ENCODE data around the gene PTPRD. TPM values are rescaled to one million over a fixed set of nuclear protein-coding genes. Genes with fewer than 3 reads are reported as not detected.

The PTPRD gene
- total RNA-seq, 1 donor from 2014 or later = 139 TPM

DNA sequence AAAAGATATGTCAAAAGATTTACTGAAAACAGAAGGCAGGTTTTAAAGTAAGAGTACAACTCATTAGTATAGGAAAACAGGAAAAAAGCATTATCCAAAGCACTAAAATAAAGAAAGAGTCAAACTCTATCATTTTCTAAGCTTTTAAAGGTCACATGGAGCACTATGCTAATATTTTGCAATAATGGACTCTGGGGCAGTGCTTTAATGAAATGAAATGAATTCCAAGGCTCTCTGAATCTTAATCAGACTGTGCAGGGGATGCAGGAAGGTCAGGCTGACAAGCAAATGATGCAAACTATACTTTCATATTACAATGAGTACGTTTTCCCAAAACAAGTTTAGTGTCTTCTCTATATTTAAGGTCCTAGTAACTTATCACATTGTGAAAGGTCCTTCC lies 1831.3 kb downstream of the PTPRD start:
- peaks cover 56% of the 10 kb centered on the region for H3K4me1 Mint-ChIP-seq
- H3K36me3 Mint-ChIP-seq (ENCODE audit: low read depth) = no peaks in the 10 kb centered on the region
- no peaks in the 10 kb centered on the region for H3K9me3 Mint-ChIP-seq
- TF ChIP-seq, protein P1, sequence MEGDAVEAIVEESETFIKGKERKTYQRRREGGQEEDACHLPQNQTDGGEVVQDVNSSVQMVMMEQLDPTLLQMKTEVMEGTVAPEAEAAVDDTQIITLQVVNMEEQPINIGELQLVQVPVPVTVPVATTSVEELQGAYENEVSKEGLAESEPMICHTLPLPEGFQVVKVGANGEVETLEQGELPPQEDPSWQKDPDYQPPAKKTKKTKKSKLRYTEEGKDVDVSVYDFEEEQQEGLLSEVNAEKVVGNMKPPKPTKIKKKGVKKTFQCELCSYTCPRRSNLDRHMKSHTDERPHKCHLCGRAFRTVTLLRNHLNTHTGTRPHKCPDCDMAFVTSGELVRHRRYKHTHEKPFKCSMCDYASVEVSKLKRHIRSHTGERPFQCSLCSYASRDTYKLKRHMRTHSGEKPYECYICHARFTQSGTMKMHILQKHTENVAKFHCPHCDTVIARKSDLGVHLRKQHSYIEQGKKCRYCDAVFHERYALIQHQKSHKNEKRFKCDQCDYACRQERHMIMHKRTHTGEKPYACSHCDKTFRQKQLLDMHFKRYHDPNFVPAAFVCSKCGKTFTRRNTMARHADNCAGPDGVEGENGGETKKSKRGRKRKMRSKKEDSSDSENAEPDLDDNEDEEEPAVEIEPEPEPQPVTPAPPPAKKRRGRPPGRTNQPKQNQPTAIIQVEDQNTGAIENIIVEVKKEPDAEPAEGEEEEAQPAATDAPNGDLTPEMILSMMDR (conservative IDR thresholded peaks at IDR 0.05) = no peak
- H3K27me3 Mint-ChIP-seq (ENCODE audit: low read depth) = no peaks in the 10 kb centered on the region
- H3K27ac Mint-ChIP-seq (ENCODE audit: unreplicated experiment) = no peak overlapping the region
- no peak for DNase-seq (ENCODE audit: low read depth, low spot score)
- no peak overlapping the region for H3K4me3 Mint-ChIP-seq

DNA sequence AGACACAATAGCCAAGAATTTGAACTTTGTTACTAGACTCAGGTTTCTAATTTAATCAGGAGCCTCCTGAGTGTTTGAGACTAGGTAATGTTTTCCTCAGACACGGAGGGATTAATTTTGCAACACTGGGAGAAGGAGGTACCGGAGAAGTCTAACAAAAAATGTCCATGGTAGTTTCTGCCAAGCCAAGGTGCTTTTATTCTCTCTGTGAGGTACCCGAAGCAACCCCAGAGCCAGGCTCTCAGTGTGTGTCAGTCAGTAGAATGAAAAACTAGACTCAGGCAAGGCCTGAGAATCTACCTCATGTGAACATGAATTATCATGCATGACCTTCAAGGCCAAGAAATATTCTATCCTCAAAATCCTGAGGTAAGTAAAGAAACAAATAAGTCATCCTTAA lies 1832.4 kb downstream of the PTPRD start:
- no peak overlapping the region for H3K4me3 Mint-ChIP-seq
- no peaks in the 10 kb centered on the region for H3K9me3 Mint-ChIP-seq
- H3K36me3 Mint-ChIP-seq (ENCODE audit: low read depth) = no peaks in the 10 kb centered on the region
- H3K27ac Mint-ChIP-seq (ENCODE audit: unreplicated experiment) = no peak overlapping the region
- H3K27me3 Mint-ChIP-seq (ENCODE audit: low read depth) = no peaks in the 10 kb centered on the region
- no peak for DNase-seq (ENCODE audit: low read depth, low spot score)
- TF ChIP-seq, protein P1 (conservative IDR thresholded peaks at IDR 0.05) = no peak
- peaks cover 48% of the 10 kb centered on the region for H3K4me1 Mint-ChIP-seq

DNA sequence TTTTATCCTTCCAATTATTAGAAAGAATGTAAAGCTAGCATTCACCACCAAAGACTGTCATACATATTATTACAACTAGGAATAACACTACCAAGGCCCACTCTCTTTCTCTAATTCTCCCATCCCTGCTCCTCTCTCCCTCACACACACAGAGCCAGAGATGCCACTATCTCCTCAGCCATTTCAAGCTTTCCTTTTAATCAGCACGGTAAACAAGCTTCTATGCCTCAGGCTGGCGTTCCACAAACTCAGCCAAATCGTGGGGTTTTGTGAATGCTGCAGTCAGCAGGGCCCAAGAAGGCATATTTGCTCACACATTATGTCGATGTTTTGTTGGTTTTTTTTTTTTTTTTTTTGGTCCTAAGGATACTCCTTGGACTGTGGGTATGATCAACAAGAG lies 1833.3 kb downstream of the PTPRD start:
- Mint-ChIP-seq H3K27ac (ENCODE audit: unreplicated experiment) (peak overlapping the region; percentile 83), H3K4me3 (no peak overlapping the region), H3K27me3 (ENCODE audit: low read depth) (no peaks in the 10 kb centered on the region), H3K9me3 (no peaks in the 10 kb centered on the region), H3K4me1 (peaks cover 38% of the 10 kb centered on the region), H3K36me3 (ENCODE audit: low read depth) (no peaks in the 10 kb centered on the region)
- DNase-seq (ENCODE audit: low read depth, low spot score) = no peak
- TF ChIP-seq, protein P1 (conservative IDR thresholded peaks at IDR 0.05) = no peak

DNA sequence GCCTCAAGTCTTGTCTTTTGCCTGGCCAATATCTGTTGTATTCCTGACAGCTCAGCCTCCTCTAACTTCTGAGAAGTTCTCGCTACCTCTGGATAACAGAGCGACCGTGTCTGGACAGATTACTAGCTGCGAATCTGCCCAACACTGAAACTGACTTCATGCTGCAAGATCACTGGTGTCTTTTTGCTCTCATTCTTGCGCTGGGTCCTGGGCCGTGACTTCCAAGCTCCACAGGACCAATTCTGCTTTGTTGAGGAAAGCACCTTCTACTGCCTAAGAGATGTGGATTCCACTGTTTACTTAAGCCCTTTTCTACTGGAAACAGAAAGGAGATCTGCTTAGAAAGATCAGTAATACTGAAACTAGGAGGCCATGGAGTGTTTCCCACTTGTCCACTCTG lies 1834.4 kb downstream of the PTPRD start:
- H3K36me3 Mint-ChIP-seq (ENCODE audit: low read depth) = no peaks in the 10 kb centered on the region
- H3K27ac Mint-ChIP-seq (ENCODE audit: unreplicated experiment) = no peak overlapping the region
- H3K4me3 Mint-ChIP-seq = no peak overlapping the region

DNA sequence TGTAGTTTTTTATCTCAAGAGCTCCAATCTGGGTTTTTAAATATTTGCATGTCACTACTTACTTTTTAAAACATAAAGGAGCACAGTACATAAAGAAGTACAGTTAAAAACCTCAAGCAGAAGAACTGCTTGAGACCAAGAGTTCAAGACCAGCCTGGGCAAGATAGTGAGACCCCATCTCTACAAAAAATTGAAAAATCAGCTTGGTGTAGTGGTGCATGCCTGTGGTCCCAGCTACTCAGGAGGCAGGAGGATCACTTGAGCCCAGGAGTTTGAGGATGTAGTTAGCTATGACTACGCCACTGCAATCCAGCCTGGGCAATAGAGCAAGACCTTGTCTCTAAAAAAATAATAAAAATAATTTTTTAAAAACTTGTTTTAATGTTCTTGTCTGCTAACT lies 1840.5 kb downstream of the PTPRD start:
- TF ChIP-seq, protein P1 (conservative IDR thresholded peaks at IDR 0.05) = no peak
- Mint-ChIP-seq H3K36me3 (ENCODE audit: low read depth) (peaks cover 8% of the 10 kb centered on the region), H3K27me3 (ENCODE audit: low read depth) (no peaks in the 10 kb centered on the region), H3K4me3 (no peak overlapping the region), H3K27ac (ENCODE audit: unreplicated experiment) (no peak overlapping the region), H3K9me3 (no peaks in the 10 kb centered on the region), H3K4me1 (peaks cover 9% of the 10 kb centered on the region)
- no peak for DNase-seq (ENCODE audit: low read depth, low spot score)

More for the DNA sequence above, 1834.4 kb downstream of the PTPRD start:
- TF ChIP-seq, protein P1 (conservative IDR thresholded peaks at IDR 0.05) = no peak
- Mint-ChIP-seq H3K4me1 (peaks cover 28% of the 10 kb centered on the region), H3K27me3 (ENCODE audit: low read depth) (no peaks in the 10 kb centered on the region), H3K9me3 (no peaks in the 10 kb centered on the region)
- no peak for DNase-seq (ENCODE audit: low read depth, low spot score)

DNA sequence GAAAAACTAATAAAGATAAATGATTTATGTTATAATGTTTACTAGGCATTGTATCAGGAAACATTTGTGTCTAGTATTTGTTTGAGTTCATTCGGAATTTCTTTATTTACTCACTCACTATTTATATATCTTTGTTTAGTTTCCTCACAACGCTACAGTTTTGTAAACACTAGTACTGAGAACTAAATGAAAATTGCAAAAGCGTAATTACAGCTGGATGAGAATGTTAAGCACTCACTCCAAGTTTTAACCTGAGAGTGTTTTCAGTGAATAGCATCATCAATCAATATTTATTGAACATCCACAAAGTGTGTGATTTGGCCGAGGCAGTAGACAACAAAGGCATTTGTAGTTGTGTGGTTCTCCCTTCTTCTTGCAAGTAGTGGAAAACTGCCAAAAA lies 1843.6 kb downstream of the PTPRD start:
- peaks cover 8% of the 10 kb centered on the region for H3K36me3 Mint-ChIP-seq (ENCODE audit: low read depth)
- DNase-seq (ENCODE audit: low read depth, low spot score) = no peak
- no peak overlapping the region for H3K4me3 Mint-ChIP-seq
- H3K9me3 Mint-ChIP-seq = no peaks in the 10 kb centered on the region
- TF ChIP-seq, protein P1 (conservative IDR thresholded peaks at IDR 0.05) = no peak
- peak overlapping the region; percentile 88 for H3K27ac Mint-ChIP-seq (ENCODE audit: unreplicated experiment)
- no peaks in the 10 kb centered on the region for H3K27me3 Mint-ChIP-seq (ENCODE audit: low read depth)
- peaks cover 9% of the 10 kb centered on the region for H3K4me1 Mint-ChIP-seq

Data from neural crest cell (in vitro differentiated cells).